Uterus (tissue), 2 donors: ENCODE results near the gene OTOP2.

Experiments used
- POLR2A ChIP-seq, 2 donors: fragments of 450-650 bp; IDR thresholded peaks; one replicate each; pipeline ENCODE4 v1.6.1; 2016; ENCODE audit warnings: antibody characterized with exemption in 2 of 2, mild to moderate bottlenecking in 1 of 2, moderate library complexity in 1 of 2
- TF ChIP-seq, protein P1 (sequence below), 4 experiments: fragments of 200-600 bp in 2 of 4; fragments of 450-650 bp in 2 of 4; sonication (generic) in 2 of 4; IDR thresholded peaks; one replicate each; pipeline ENCODE4 v1.5.1; 2016 to 2019; ENCODE audit warnings: antibody characterized with exemption in 4 of 4, mild to moderate bottlenecking in 2 of 4, moderate library complexity in 1 of 4

DNA sequence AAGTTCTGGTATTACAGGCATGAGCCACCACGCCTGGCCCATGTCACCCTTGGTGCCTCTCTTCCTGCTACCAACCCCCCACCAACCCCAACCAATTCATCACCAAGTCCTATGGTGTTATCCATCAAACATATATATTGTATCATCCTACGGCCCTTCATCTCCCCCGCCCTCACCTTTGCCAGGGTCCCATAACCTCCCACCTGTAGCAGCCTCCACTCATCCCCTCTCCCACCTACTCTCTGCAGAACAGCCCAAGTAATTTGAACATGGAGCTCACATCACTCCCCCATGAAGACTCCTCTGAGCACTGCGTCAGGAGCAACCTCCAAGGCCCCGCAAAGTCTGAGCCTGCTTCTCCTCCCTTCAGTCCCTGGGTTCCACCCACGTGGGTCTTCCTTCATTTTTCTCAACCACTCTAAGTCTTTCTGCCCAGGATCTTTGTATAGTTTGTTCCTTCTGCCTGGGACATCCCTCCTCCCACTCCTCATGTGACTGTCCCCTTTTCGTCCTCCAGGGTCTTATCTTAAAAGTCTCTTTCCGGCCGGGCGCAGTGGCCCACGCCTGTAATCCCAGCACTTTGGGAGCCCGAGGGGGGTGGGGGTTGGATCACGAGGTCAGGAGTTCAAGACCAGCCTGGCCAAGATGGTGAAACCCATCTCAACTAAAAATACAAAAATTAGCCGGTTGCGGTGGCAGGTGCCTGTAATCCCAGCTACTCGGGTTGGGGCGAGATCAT is 55.5 kb downstream of the OTOP2 start:
- TF ChIP-seq, protein P1, sequence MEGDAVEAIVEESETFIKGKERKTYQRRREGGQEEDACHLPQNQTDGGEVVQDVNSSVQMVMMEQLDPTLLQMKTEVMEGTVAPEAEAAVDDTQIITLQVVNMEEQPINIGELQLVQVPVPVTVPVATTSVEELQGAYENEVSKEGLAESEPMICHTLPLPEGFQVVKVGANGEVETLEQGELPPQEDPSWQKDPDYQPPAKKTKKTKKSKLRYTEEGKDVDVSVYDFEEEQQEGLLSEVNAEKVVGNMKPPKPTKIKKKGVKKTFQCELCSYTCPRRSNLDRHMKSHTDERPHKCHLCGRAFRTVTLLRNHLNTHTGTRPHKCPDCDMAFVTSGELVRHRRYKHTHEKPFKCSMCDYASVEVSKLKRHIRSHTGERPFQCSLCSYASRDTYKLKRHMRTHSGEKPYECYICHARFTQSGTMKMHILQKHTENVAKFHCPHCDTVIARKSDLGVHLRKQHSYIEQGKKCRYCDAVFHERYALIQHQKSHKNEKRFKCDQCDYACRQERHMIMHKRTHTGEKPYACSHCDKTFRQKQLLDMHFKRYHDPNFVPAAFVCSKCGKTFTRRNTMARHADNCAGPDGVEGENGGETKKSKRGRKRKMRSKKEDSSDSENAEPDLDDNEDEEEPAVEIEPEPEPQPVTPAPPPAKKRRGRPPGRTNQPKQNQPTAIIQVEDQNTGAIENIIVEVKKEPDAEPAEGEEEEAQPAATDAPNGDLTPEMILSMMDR (IDR thresholded peaks at IDR 0.05) = no peak
- no peak for TF ChIP-seq POLR2A (IDR thresholded peaks at IDR 0.05)
